Measurements from ENCODE around the gene MMD2. TPM values are rescaled to one million over a fixed set of nuclear protein-coding genes. Genes with fewer than 3 reads are reported as not detected.

MMD2 gene
- total and polyA plus RNA-seq, 2 donors (not counting 1 experiment from before 2014, with no cell fraction given), result not detected

GRCh38 chr7:4906682-4907081 lies 52.3 kb downstream of the MMD2 start:
- H3K4me1 ChIP-seq (ENCODE audit: control insufficient read depth, extremely low read depth, insufficient read depth, low read length), result no peaks in the 10 kb centered on the region
- no peak overlapping the region for H3K4me3 ChIP-seq (replicated peaks in 1 of 4; ENCODE audit: control extremely low read depth in 1 of 4, insufficient read depth in 1 of 4, low read depth in 3 of 4, low read length in 4 of 4)
- H3K27me3 ChIP-seq (ENCODE audit: control insufficient read depth, insufficient read depth, low read length), result no peaks in the 10 kb centered on the region
- H3K27ac ChIP-seq (ENCODE audit: insufficient read depth, low read length), result no peak overlapping the region
- no peak overlapping the region for H3K4me2 ChIP-seq (ENCODE audit: extremely low read depth, insufficient read depth, low read length)
- no peak overlapping the region for H2AFZ ChIP-seq (ENCODE audit: low read length)
- no peak for TF ChIP-seq CTCF (conservative IDR thresholded peaks at IDR 0.05 in 1 of 2, IDR thresholded peaks at IDR 0.05 in 1 of 2; ENCODE audit: low read depth in 1 of 2, low read length in 2 of 2)
- no peak for TF ChIP-seq EZH2 (IDR thresholded peaks at IDR 0.05; ENCODE audit: low read length, missing control alignments)
- no peaks in the 10 kb centered on the region for H3K36me3 ChIP-seq (ENCODE audit: control insufficient read depth, insufficient read depth, low read length)
- DNase-seq (ENCODE audit: low read depth in 2 of 2), result no peak
- H4K20me1 ChIP-seq (ENCODE audit: control insufficient read depth, extremely low read depth, insufficient read depth, low read length), result no peaks in the 10 kb centered on the region
- no peaks in the 10 kb centered on the region for H3K79me2 ChIP-seq (ENCODE audit: control insufficient read depth, insufficient read depth, low read length)
- no peaks in the 10 kb centered on the region for H3K9me3 ChIP-seq (ENCODE audit: control insufficient read depth, insufficient read depth, low read depth, low read length)
- H3K9ac ChIP-seq (ENCODE audit: insufficient read depth, low read length), result no peak overlapping the region

- Histone ChIP-seq H3K9me3 (ENCODE audit: control insufficient read depth, insufficient read depth, low read depth, low read length) (no peaks in the 10 kb centered on the region), H2AFZ (ENCODE audit: low read length) (no peak overlapping the region), H4K20me1 (ENCODE audit: control insufficient read depth, extremely low read depth, insufficient read depth, low read length) (no peaks in the 10 kb centered on the region), H3K4me3 (replicated peaks in 1 of 4; ENCODE audit: control extremely low read depth in 1 of 4, insufficient read depth in 1 of 4, low read depth in 3 of 4, low read length in 4 of 4) (no peak overlapping the region), H3K27me3 (ENCODE audit: control insufficient read depth, insufficient read depth, low read length) (no peaks in the 10 kb centered on the region), H3K9ac (ENCODE audit: insufficient read depth, low read length) (no peak overlapping the region), H3K27ac (ENCODE audit: insufficient read depth, low read length) (no peak overlapping the region), H3K4me1 (ENCODE audit: control insufficient read depth, extremely low read depth, insufficient read depth, low read length) (no peaks in the 10 kb centered on the region), H3K36me3 (ENCODE audit: control insufficient read depth, insufficient read depth, low read length) (no peaks in the 10 kb centered on the region), H3K4me2 (ENCODE audit: extremely low read depth, insufficient read depth, low read length) (no peak overlapping the region), H3K79me2 (ENCODE audit: control insufficient read depth, insufficient read depth, low read length) (no peaks in the 10 kb centered on the region)
- TF ChIP-seq EZH2 (IDR thresholded peaks at IDR 0.05; ENCODE audit: low read length, missing control alignments) (no peak), CTCF (conservative IDR thresholded peaks at IDR 0.05 in 1 of 2, IDR thresholded peaks at IDR 0.05 in 1 of 2; ENCODE audit: low read depth in 1 of 2, low read length in 2 of 2) (no peak)
- no peak for DNase-seq (ENCODE audit: low read depth in 2 of 2)
These were observed 53.8 kb downstream of the MMD2 start for GRCh38 chr7:4905171-4905570.

- Histone ChIP-seq H3K27me3 (ENCODE audit: control insufficient read depth, insufficient read depth, low read length) (no peaks in the 10 kb centered on the region), H3K9ac (ENCODE audit: insufficient read depth, low read length) (no peak overlapping the region), H4K20me1 (ENCODE audit: control insufficient read depth, extremely low read depth, insufficient read depth, low read length) (no peaks in the 10 kb centered on the region), H3K4me2 (ENCODE audit: extremely low read depth, insufficient read depth, low read length) (no peak overlapping the region), H2AFZ (ENCODE audit: low read length) (no peak overlapping the region), H3K36me3 (ENCODE audit: control insufficient read depth, insufficient read depth, low read length) (no peaks in the 10 kb centered on the region), H3K4me1 (ENCODE audit: control insufficient read depth, extremely low read depth, insufficient read depth, low read length) (no peaks in the 10 kb centered on the region), H3K27ac (ENCODE audit: insufficient read depth, low read length) (no peak overlapping the region), H3K4me3 (replicated peaks in 1 of 4; ENCODE audit: control extremely low read depth in 1 of 4, insufficient read depth in 1 of 4, low read depth in 3 of 4, low read length in 4 of 4) (no peak overlapping the region), H3K9me3 (ENCODE audit: control insufficient read depth, insufficient read depth, low read depth, low read length) (no peaks in the 10 kb centered on the region), H3K79me2 (ENCODE audit: control insufficient read depth, insufficient read depth, low read length) (no peaks in the 10 kb centered on the region)
- TF ChIP-seq EZH2 (IDR thresholded peaks at IDR 0.05; ENCODE audit: low read length, missing control alignments) (no peak), CTCF (conservative IDR thresholded peaks at IDR 0.05 in 1 of 2, IDR thresholded peaks at IDR 0.05 in 1 of 2; ENCODE audit: low read depth in 1 of 2, low read length in 2 of 2) (no peak)
- DNase-seq (ENCODE audit: low read depth in 2 of 2), result no peak
These were observed 54.6 kb downstream of the MMD2 start for GRCh38 chr7:4904346-4904745.

Data from fibroblast of lung (primary cell).